Kidney capillary endothelial cell (primary cell): Measurements from ENCODE around the gene KLHL10.
"Not testable (repeated sequence)": the region's sequence is repeated elsewhere in the genome, so short reads cannot be mapped to it uniquely, and the experiment has no call there.

Experiments used
- DNase-seq: peaks from one replicate; pipeline ENCODE4 v3.0.0-alpha.2; 2018; ENCODE audit warnings: low spot score

KLHL10 gene

GRCh38 chr17:41851382-41851781, 13.8 kb downstream of the KLHL10 start:
- DNase-seq = not testable (repeated sequence)

GRCh38 chr17:41860254-41860931, 22.8 kb downstream of the KLHL10 start:
- no peak for DNase-seq

GRCh38 chr17:41863074-41863848, 25.6 kb downstream of the KLHL10 start:
- no peak for DNase-seq

GRCh38 chr17:41864498-41864835, 26.8 kb downstream of the KLHL10 start:
- peak; percentile 10 for DNase-seq

GRCh38 chr17:41864836-41865595, 27.4 kb downstream of the KLHL10 start, which contains the start of gene KLHL11:
KLHL11 (minus strand) TSS chr17:41865423; CDS start chr17:41865370, 53 bp downstream.
- peak; percentile 88 for DNase-seq

- DNase-seq = no peak
Measured at GRCh38 chr17:41865596-41865893, 27.9 kb downstream of the KLHL10 start.

- no peak for DNase-seq
Measured at GRCh38 chr17:41868568-41868967, 30.9 kb downstream of the KLHL10 start.

GRCh38 chr17:41869426-41869825, 31.8 kb downstream of the KLHL10 start:
- DNase-seq = no peak

GRCh38 chr17:41870097-41870496, 32.5 kb downstream of the KLHL10 start:
- no peak for DNase-seq

- DNase-seq = no peak
Measured at GRCh38 chr17:41870627-41871026, 33.0 kb downstream of the KLHL10 start.

GRCh38 chr17:41871789-41872188, 34.2 kb downstream of the KLHL10 start:
- DNase-seq = no peak

- no peak for DNase-seq
Measured at GRCh38 chr17:41873559-41874292, 36.1 kb downstream of the KLHL10 start.

GRCh38 chr17:41874293-41874670, 36.7 kb downstream of the KLHL10 start:
- not testable (repeated sequence) for DNase-seq

GRCh38 chr17:41880130-41880529, 42.5 kb downstream of the KLHL10 start:
- no peak for DNase-seq

- no peak for DNase-seq
Measured at GRCh38 chr17:41882756-41883155, 45.1 kb downstream of the KLHL10 start.

GRCh38 chr17:41885733-41886132, 48.1 kb downstream of the KLHL10 start:
- DNase-seq = no peak

- DNase-seq = no peak
Measured at GRCh38 chr17:41888332-41888965, 50.8 kb downstream of the KLHL10 start.

- no peak for DNase-seq
Measured at GRCh38 chr17:41891135-41892020, 53.8 kb downstream of the KLHL10 start.

GRCh38 chr17:41892021-41892376, 54.4 kb downstream of the KLHL10 start:
- DNase-seq = no peak

- DNase-seq = no peak
Measured at GRCh38 chr17:41893384-41893783, 55.8 kb downstream of the KLHL10 start.

GRCh38 chr17:41894791-41895331, 57.2 kb downstream of the KLHL10 start:
- DNase-seq = no peak
